ENCODE results near the gene PPP2R5D.

DNA sequence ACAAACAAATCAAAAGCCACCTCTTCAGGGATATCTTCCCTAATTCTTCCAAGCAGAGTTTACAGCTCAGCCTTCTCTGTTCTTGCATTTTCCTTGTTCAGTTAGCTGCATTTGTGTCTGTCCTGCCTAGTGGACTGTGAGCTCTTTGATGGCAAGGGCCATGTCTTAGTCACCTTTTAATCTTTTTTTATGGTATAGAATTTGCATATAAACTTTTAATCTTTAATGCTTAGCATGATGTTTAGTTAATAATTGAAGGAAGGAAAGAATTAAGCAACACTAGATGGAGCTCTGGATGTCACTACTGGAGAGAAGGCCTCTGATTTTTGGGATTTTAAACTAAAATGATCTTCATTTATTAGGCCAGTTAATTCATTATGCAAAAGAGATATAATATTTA lies 12.1 kb downstream of the PPP2R5D start:
- TF ChIP-seq ZNF274 (IDR thresholded peaks at IDR 0.05; ENCODE audit: low read depth, low read length) (no peak), YY1 (IDR thresholded peaks at IDR 0.05; ENCODE audit: insufficient read depth, insufficient read length) (no peak), SUZ12 (IDR thresholded peaks at IDR 0.05; ENCODE audit: extremely low read depth, insufficient read depth, insufficient read length) (no peak)

Measured in NT2/D1 (cell line).